Chondrocyte (in vitro differentiated cells): ENCODE results near the gene GSPT1. TPM values are rescaled to one million over a fixed set of nuclear protein-coding genes. Genes with fewer than 3 reads are reported as not detected.
"Not testable (repeated sequence)": the region's sequence is repeated elsewhere in the genome, so short reads cannot be mapped to it uniquely, and the experiment has no call there.

Experiments used
- DNase-seq: peaks from one replicate; pipeline ENCODE4 v3.0.0; 2021; ENCODE audit warnings: mixed read lengths, low spot score
- H3K27ac Mint-ChIP-seq: one replicate; pipeline ENCODE4 v1.8.0; 2021; ENCODE audit warnings: mild to moderate bottlenecking, moderate library complexity, mixed read lengths; ENCODE audit not compliant: unreplicated experiment
- H3K27me3 Mint-ChIP-seq: 2 replicates; pipeline ENCODE4 v1.8.0; 2021; ENCODE audit warnings: low read depth, mixed read lengths
- H3K36me3 Mint-ChIP-seq: 2 replicates; pipeline ENCODE4 v1.8.0; 2021; ENCODE audit warnings: low read depth, mixed read lengths
- H3K4me1 Mint-ChIP-seq: 2 replicates; pipeline ENCODE4 v1.8.0; 2021; ENCODE audit warnings: low read depth, mild to moderate bottlenecking, mixed read lengths
- H3K4me3 Mint-ChIP-seq: one replicate; pipeline ENCODE4 v1.8.0; 2021; ENCODE audit warnings: mild to moderate bottlenecking, moderate library complexity, mixed read lengths; ENCODE audit not compliant: unreplicated experiment
- H3K9me3 Mint-ChIP-seq: 2 replicates; pipeline ENCODE4 v1.8.0; 2021; ENCODE audit warnings: low read depth, mixed read lengths
- total RNA-seq: library from RNA; stranded (reverse); gene quantifications from 3 replicates; pipeline ENCODE4 v1.2.1, GENCODE V29; 2021
- TF ChIP-seq, protein P1 (sequence below): fragments of 200-600 bp; sonication (generic); IDR thresholded peaks from 2 replicates; pipeline ENCODE4 v1.5.0; 2021; ENCODE audit warnings: antibody characterized with exemption, mild to moderate bottlenecking, moderate library complexity

The GSPT1 gene
- total RNA-seq, 1 donor from 2014 or later: 103 TPM

DNA sequence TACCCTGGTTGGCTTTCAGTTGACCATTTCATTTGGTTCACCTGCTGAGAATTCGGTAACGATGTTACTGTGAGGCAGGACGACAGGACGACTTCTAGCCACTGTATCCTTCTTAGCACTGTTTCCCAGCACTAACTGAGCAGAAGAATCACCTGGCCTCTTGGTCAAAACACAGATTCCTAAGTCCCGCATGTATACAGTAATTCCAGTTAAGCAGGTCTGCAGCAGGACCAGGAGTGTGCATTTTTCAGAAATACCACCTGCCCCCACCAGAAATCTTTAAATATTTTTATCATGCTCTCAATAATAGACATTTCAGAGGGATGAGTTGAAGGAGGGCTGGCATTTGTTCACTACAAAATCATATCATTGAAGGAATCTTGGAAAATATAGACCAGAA lies 87.1 kb downstream of the GSPT1 start:
- H3K27me3 Mint-ChIP-seq: no peaks in the 10 kb centered on the region
- TF ChIP-seq, protein P1, sequence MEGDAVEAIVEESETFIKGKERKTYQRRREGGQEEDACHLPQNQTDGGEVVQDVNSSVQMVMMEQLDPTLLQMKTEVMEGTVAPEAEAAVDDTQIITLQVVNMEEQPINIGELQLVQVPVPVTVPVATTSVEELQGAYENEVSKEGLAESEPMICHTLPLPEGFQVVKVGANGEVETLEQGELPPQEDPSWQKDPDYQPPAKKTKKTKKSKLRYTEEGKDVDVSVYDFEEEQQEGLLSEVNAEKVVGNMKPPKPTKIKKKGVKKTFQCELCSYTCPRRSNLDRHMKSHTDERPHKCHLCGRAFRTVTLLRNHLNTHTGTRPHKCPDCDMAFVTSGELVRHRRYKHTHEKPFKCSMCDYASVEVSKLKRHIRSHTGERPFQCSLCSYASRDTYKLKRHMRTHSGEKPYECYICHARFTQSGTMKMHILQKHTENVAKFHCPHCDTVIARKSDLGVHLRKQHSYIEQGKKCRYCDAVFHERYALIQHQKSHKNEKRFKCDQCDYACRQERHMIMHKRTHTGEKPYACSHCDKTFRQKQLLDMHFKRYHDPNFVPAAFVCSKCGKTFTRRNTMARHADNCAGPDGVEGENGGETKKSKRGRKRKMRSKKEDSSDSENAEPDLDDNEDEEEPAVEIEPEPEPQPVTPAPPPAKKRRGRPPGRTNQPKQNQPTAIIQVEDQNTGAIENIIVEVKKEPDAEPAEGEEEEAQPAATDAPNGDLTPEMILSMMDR: no peak
- H3K27ac Mint-ChIP-seq: no peak overlapping the region
- H3K4me1 Mint-ChIP-seq: peaks cover 9% of the 10 kb centered on the region
- DNase-seq: no peak
- H3K4me3 Mint-ChIP-seq: no peak overlapping the region
- H3K9me3 Mint-ChIP-seq: no peaks in the 10 kb centered on the region
- no peaks in the 10 kb centered on the region for H3K36me3 Mint-ChIP-seq

DNA sequence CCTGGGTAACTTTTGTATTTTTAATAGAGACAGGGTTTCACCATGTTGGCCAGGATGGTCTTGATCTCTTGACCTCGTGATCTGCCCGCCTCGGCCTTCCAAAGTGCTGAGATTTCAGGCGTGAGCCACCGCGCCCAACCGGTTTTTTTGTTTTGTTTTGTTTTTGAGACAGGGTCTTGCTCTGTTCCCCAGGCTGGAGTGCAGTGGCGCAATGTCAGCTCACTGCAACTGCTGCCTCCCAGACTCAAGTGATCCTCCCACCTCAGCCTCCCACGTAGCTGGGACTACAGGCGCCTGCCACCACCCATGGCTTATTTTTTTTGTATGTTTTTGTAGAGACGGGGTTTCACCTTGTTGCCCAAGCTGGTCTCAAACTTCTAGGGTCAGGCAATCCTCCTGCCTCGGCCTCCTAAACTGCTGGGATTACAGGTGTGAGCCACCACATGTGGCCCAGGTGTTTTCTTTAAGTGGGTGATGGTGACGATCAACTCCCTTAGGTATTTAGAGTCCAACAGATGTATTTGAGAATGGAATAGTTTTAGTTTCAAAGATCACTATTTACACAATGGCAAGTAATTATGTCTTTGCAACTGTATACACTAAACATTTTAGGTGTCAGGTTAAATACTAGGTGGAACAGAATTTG lies 90.1 kb downstream of the GSPT1 start:
- not testable (repeated sequence) for H3K27ac Mint-ChIP-seq, H3K36me3 Mint-ChIP-seq, H3K9me3 Mint-ChIP-seq, H3K27me3 Mint-ChIP-seq, H3K4me1 Mint-ChIP-seq, H3K4me3 Mint-ChIP-seq
- peak; percentile 25 for DNase-seq

DNA sequence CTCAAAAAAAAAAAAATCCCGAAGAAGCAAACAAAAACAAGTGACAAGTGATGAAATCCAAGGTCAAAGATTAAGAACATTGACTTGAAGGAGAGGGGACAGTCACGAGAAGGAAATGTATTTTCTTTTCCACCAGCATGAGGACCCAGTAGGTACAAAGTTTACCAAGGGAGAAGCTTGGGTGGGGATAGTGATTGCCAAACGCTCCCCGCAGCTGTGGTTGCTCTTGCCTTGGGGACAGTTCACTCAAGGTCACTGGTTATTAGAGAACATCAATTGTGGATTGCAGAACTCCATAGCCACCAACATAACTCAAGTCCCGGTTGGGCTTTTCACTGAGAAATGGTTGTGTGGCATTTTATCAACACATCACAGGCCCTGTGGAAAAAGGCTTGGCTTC lies 91.4 kb downstream of the GSPT1 start:
- Mint-ChIP-seq H3K27ac (no peak overlapping the region), H3K36me3 (no peaks in the 10 kb centered on the region), H3K4me1 (peaks cover 7% of the 10 kb centered on the region), H3K27me3 (no peaks in the 10 kb centered on the region), H3K9me3 (no peaks in the 10 kb centered on the region), H3K4me3 (no peak overlapping the region)
- peak; percentile 15 for DNase-seq
- TF ChIP-seq, protein P1: no peak

DNA sequence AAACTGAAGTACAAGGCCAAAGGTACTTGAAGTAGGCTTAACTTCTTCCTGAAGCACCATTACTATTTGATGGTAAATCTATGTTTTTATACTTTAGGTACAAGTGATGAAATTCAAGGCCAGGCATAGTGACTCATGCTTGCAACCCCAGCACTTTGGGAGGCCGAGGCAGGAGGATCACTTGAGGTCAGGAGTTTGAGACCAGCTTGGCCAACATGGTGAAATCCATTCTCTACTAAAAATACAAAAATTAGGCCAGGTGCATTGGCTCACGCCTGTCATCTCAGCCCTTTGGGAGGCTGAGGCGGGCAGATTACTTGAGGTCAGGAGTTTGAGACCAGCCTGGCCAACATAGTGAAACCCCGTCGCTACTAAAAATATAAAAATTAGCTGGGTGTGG lies 92.1 kb downstream of the GSPT1 start:
- H3K4me1 Mint-ChIP-seq, H3K27me3 Mint-ChIP-seq, H3K9me3 Mint-ChIP-seq, H3K27ac Mint-ChIP-seq, H3K4me3 Mint-ChIP-seq, H3K36me3 Mint-ChIP-seq: not testable (repeated sequence)
- DNase-seq: peak; percentile 8

DNA sequence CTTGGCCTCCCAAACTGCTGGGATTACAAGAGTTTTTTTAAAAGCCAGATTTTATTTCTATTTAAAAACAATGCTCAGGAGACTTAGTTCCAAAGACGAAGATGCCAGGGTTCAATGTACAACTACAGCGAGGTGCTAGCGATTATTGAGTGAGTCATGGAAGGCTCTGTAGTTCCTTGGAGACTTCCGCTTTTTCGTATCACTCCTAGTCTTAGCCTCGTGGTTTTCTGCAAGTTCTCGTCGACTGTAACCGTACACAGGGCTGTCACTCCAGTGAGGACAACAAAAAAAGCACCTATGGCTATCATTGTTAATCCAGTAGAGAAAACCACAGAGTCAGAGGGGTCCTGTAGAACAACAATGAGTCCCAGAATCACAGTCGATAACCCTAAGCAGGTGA lies 96.0 kb downstream of the GSPT1 start:
- Mint-ChIP-seq H3K4me3 (no peak overlapping the region), H3K36me3 (no peaks in the 10 kb centered on the region), H3K27me3 (no peaks in the 10 kb centered on the region), H3K4me1 (peaks cover 7% of the 10 kb centered on the region), H3K27ac (no peak overlapping the region), H3K9me3 (no peaks in the 10 kb centered on the region)
- TF ChIP-seq, protein P1: no peak
- no peak for DNase-seq

DNA sequence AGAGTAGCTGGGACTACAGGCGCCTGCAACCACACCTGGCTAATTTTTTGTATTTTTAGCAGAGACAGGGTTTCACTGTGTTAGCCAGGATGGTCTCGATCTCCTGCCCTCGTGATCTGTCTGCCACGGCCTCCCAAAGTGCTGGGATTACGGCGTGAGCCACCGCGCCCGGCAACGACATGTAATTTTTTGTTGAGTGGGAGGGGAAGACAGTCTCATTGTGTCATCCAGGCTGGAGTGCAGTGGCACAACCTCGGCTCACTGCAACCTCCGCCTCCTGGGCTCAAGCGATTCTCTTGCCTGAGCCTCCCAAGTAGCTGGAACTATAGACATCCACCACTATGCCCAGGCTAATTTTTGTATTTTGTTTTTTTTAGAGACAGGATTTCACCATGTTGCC lies 96.8 kb downstream of the GSPT1 start:
- H3K27ac Mint-ChIP-seq, H3K4me3 Mint-ChIP-seq, H3K36me3 Mint-ChIP-seq, H3K27me3 Mint-ChIP-seq, H3K4me1 Mint-ChIP-seq, H3K9me3 Mint-ChIP-seq: not testable (repeated sequence)
- DNase-seq: peak; percentile 14

Other genes with a start within 250 kb of the GSPT1 start
- gene SNN, start 247.5 kb downstream of the GSPT1 start, total RNA-seq: 12.5 to 15.3 TPM (median 14.0 TPM) in 3 replicates
- 34.9 to 53.1 TPM (median 39.7 TPM) in 3 replicates for gene TXNDC11, start 173.1 kb downstream of the GSPT1 start, total RNA-seq
- gene ZC3H7A, start 118.7 kb downstream of the GSPT1 start, total RNA-seq: 56.0 to 72.4 TPM (median 57.9 TPM) in 3 replicates
- gene RSL1D1, start 64.4 kb downstream of the GSPT1 start, total RNA-seq: 89.6 to 97.4 TPM (median 96.0 TPM) in 3 replicates
- gene NPIPB2, start 26.1 kb upstream of the GSPT1 start, total RNA-seq: 5.9 to 11.9 TPM (median 6.2 TPM) in 3 replicates
- gene TNFRSF17, start 49.3 kb upstream of the GSPT1 start, total RNA-seq: not detected in 3 replicates
- gene SNX29, start 60.8 kb upstream of the GSPT1 start, total RNA-seq: 13.6 to 23.2 TPM (median 14.3 TPM) in 3 replicates